Sigmoid colon (tissue), 7 donors: ENCODE data around the gene LMNTD1. TPM values are rescaled to one million over a fixed set of nuclear protein-coding genes. Genes with fewer than 3 reads are reported as not detected.
"Not testable (repeated sequence)": the region's sequence is repeated elsewhere in the genome, so short reads cannot be mapped to it uniquely, and the experiment has no call there.

Experiments used
- DNase-seq: peaks from one replicate; pipeline ENCODE4 v3.0.0-alpha.2; 2019
- H3K27ac ChIP-seq, 4 donors: fragments of 200-600 bp; sonication (generic); one replicate each; pipeline ENCODE4 v1.5.1; 2016 to 2019; ENCODE audit warnings: mild to moderate bottlenecking in 1 of 4
- H3K27me3 ChIP-seq, 3 donors: fragments of 200-600 bp; sonication (generic); one replicate each; pipeline ENCODE4 v1.5.1; 2019; ENCODE audit warnings: mild to moderate bottlenecking in 1 of 3
- H3K36me3 ChIP-seq, 4 donors: fragments of 200-600 bp; sonication (generic); one replicate each; pipeline ENCODE4 v1.5.1; 2016 to 2019
- H3K4me1 ChIP-seq, 4 donors: fragments of 200-600 bp; sonication (generic); one replicate each; pipeline ENCODE4 v1.5.1; 2017 to 2019
- H3K4me3 ChIP-seq, 4 donors: fragments of 200-600 bp; sonication (generic); one replicate each; pipeline ENCODE4 v1.5.1; 2017 to 2019; ENCODE audit warnings: mild to moderate bottlenecking in 2 of 4, moderate library complexity in 1 of 4
- H3K9me3 ChIP-seq, 4 donors: fragments of 200-600 bp in 3 of 4; sonication (generic) in 3 of 4; one replicate each; pipeline versions ENCODE4 v1.5.1 to v1.6.1; 2013 to 2019
- CTCF ChIP-seq, 4 experiments: fragments of 450-650 bp in 3 of 4; fragments of 200-600 bp in 1 of 4; IDR thresholded peaks; one replicate each; pipeline ENCODE4 v1.5.1; 2016 to 2019; ENCODE audit warnings: antibody characterized with exemption in 4 of 4, mild to moderate bottlenecking in 3 of 4, moderate library complexity in 2 of 4
- EP300 ChIP-seq, 4 donors: sonication (generic); formaldehyde crosslinking; IDR thresholded peaks; one replicate each; pipeline ENCODE4 v1.6.1; 2017; ENCODE audit warnings: antibody characterized with exemption in 4 of 4
- POLR2A ChIP-seq, 2 donors: fragments of 450-650 bp; IDR thresholded peaks; one replicate each; pipeline ENCODE4 v1.6.1; 2016; ENCODE audit warnings: antibody characterized with exemption in 2 of 2, mild to moderate bottlenecking in 2 of 2, moderate library complexity in 2 of 2
- POLR2AphosphoS5 ChIP-seq, 4 donors: sonication (generic); formaldehyde crosslinking; IDR thresholded peaks; one replicate each; pipeline ENCODE4 v1.6.1; 2017; ENCODE audit warnings: antibody characterized with exemption in 4 of 4
- WGBS, 2 donors: extraction: QIAGEN DNeasy Blood & Tissue Kit; methylation state at CpG; one replicate each; pipeline ENCODE4 v1.1.7; 2013; 5-methylcytosine and 5-hydroxymethylcytosine counted together
- intact Hi-C: fragments of 100-400 bp; cut with DNase I; formaldehyde crosslinking; loops from one replicate; pipeline ENCODE4 v1.15.1; 2023
- polyA plus RNA-seq, 3 donors: library from polyadenylated mRNA; stranded (reverse); fragments of 200-250 nt; gene quantifications; one replicate each; pipeline ENCODE4 v1.2.3, GENCODE V29; 2013
- total RNA-seq, 4 donors: library from RNA; depleted of rRNA; stranded (reverse); fragments of >200 nt; gene quantifications; one replicate each; pipeline ENCODE4 v1.1.0, GENCODE V29; 2016
- donor health status: healthy with polysubstance abuse.
- donor health status: Bipolar disorder and iron deficiency.
- donor health status: healthy.

LMNTD1 gene
- total and polyA plus RNA-seq, 7 donors = 1.5 to 1.9 TPM; not detected in 5

- no peak overlapping the region for H3K4me3 ChIP-seq
- no peak for DNase-seq
- H3K27me3 ChIP-seq = no peaks in the 10 kb centered on the region
- TF ChIP-seq POLR2A (IDR thresholded peaks at IDR 0.05) = no peak
- TF ChIP-seq POLR2AphosphoS5 (IDR thresholded peaks at IDR 0.05) = no peak
- no peak for TF ChIP-seq EP300 (IDR thresholded peaks at IDR 0.05)
- no peak for TF ChIP-seq CTCF (IDR thresholded peaks at IDR 0.05)
- no peak overlapping the region for H3K27ac ChIP-seq
- 84 to 90% methylated on average over 1 of the region's 1 CpG for WGBS, 2 donors
- H3K36me3 ChIP-seq = no peaks in the 10 kb centered on the region
- H3K4me1 ChIP-seq = no peaks in the 10 kb centered on the region
- peaks cover 0 to 3% (median 0%) of the 10 kb centered on the region in 4 donors for H3K9me3 ChIP-seq
- intact Hi-C loops = no loop called here
Measured at GRCh38 chr12:25495331-25496097, 57.6 kb downstream of the LMNTD1 start.

- H3K4me3 ChIP-seq = no peak overlapping the region
- H3K36me3 ChIP-seq = no peaks in the 10 kb centered on the region
- H3K27me3 ChIP-seq = no peaks in the 10 kb centered on the region
- no peaks in the 10 kb centered on the region for H3K4me1 ChIP-seq
- H3K9me3 ChIP-seq = peaks cover 0 to 3% (median 0%) of the 10 kb centered on the region in 4 donors
- WGBS, 2 donors = 42 to 63% methylated on average over 2 of the region's 2 CpGs
- intact Hi-C loops = no loop called here
- TF ChIP-seq CTCF (IDR thresholded peaks at IDR 0.05) (no peak), EP300 (IDR thresholded peaks at IDR 0.05) (no peak), POLR2AphosphoS5 (IDR thresholded peaks at IDR 0.05) (no peak), POLR2A (IDR thresholded peaks at IDR 0.05) (no peak)
- no peak overlapping the region for H3K27ac ChIP-seq
- no peak for DNase-seq
Measured at GRCh38 chr12:25494926-25495325, 58.2 kb downstream of the LMNTD1 start.

- 74 to 78% methylated on average over 3 of the region's 3 CpGs for WGBS, 2 donors
- no peak for TF ChIP-seq POLR2AphosphoS5 (IDR thresholded peaks at IDR 0.05)
- no peak for TF ChIP-seq POLR2A (IDR thresholded peaks at IDR 0.05)
- TF ChIP-seq CTCF (IDR thresholded peaks at IDR 0.05) = no peak
- no peak for TF ChIP-seq EP300 (IDR thresholded peaks at IDR 0.05)
- Histone ChIP-seq H3K4me1 (no peaks in the 10 kb centered on the region), H3K4me3 (no peak overlapping the region), H3K27ac (no peak overlapping the region), H3K27me3 (no peaks in the 10 kb centered on the region), H3K9me3 (peaks cover 0 to 3% (median 0%) of the 10 kb centered on the region in 4 donors), H3K36me3 (no peaks in the 10 kb centered on the region)
- no peak for DNase-seq
- intact Hi-C loops = no loop called here
Measured at GRCh38 chr12:25493682-25494081, 59.4 kb downstream of the LMNTD1 start.

GRCh38 chr12:25491396-25492325 is 61.4 kb downstream of the LMNTD1 start:
- no peak for DNase-seq
- Histone ChIP-seq H3K27ac (no peak overlapping the region), H3K36me3 (no peaks in the 10 kb centered on the region), H3K27me3 (no peaks in the 10 kb centered on the region), H3K4me1 (no peaks in the 10 kb centered on the region), H3K4me3 (no peak overlapping the region), H3K9me3 (no peaks in the 10 kb centered on the region)
- 51 to 81% methylated on average over 4 of the region's 4 CpGs for WGBS, 2 donors
- TF ChIP-seq CTCF (IDR thresholded peaks at IDR 0.05) (no peak), POLR2AphosphoS5 (IDR thresholded peaks at IDR 0.05) (no peak), EP300 (IDR thresholded peaks at IDR 0.05) (no peak), POLR2A (IDR thresholded peaks at IDR 0.05) (no peak)
- intact Hi-C loops = no loop called here

GRCh38 chr12:25488956-25489870 is 63.9 kb downstream of the LMNTD1 start:
- H3K4me3 ChIP-seq, H3K9me3 ChIP-seq, H3K27ac ChIP-seq, intact Hi-C loops, DNase-seq, H3K36me3 ChIP-seq, H3K27me3 ChIP-seq, H3K4me1 ChIP-seq: not testable (repeated sequence)
- 76 to 84% methylated on average over 33 of the region's 33 CpGs for WGBS, 2 donors
